HEK293 (cell line): ENCODE results near the gene SPDL1.

Experiments used
- CTCF ChIA-PET: fragments of 350-600 bp; formaldehyde crosslinking; extraction: SDS; loops from one replicate; lab custom pipeline; 2021; ENCODE audit warnings: antibody characterized with exemption; lab: Yijun Ruan, JAX
- POLR2A ChIA-PET: fragments of 300-600 bp; formaldehyde crosslinking; extraction: SDS; loops from one replicate; lab custom pipeline; 2020; ENCODE audit warnings: antibody characterized with exemption, inconsistent platforms; lab: Yijun Ruan, JAX
- H3K27ac ChIP-seq: fragments of 200-500 bp; sonication (Bioruptor generic); 2 replicates; pipeline ENCODE4 v1.5.1; 2014; ENCODE audit warnings: low read depth, low read length, control low read depth, inconsistent platforms; ENCODE audit errors: extremely low read depth
- H3K36me3 ChIP-seq, 2 experiments: fragments of 200-500 bp in 1 of 2; sonication (Bioruptor generic) in 1 of 2; 1 replicate in 1 of 2; 2 replicates in 1 of 2; pipeline ENCODE4 v1.5.1; 2014 to 2017; ENCODE audit warnings: inconsistent platforms in 2 of 2, low read length in 2 of 2; ENCODE audit not compliant: control insufficient read depth in 2 of 2, insufficient read depth in 1 of 2
- H3K4me1 ChIP-seq: fragments of 200-500 bp; sonication (Bioruptor generic); 2 replicates; pipeline ENCODE4 v1.5.1; 2014; ENCODE audit warnings: mild to moderate bottlenecking, low read length, inconsistent platforms; ENCODE audit not compliant: control insufficient read depth, insufficient read depth
- H3K4me3 ChIP-seq: 2 replicates; pipeline ENCODE4 v1.5.1; 2011; ENCODE audit warnings: low read depth, mild to moderate bottlenecking, control low read depth, low read length, moderate library complexity
- H3K9me3 ChIP-seq: fragments of 200-500 bp; sonication (Bioruptor generic); 2 replicates; pipeline ENCODE4 v1.5.1; 2014; ENCODE audit warnings: low read depth, low read length, inconsistent platforms; ENCODE audit not compliant: control insufficient read depth, insufficient read depth
- EGR2 ChIP-seq: fragments of 450-650 bp; formaldehyde crosslinking; IDR thresholded peaks from 2 replicates; pipeline ENCODE4 v1.5.1; 2016; ENCODE audit warnings: low read depth, missing biosample characterization, missing genetic modification characterization
- GLI2 ChIP-seq: fragments of 450-650 bp; formaldehyde crosslinking; IDR thresholded peaks from 2 replicates; pipeline ENCODE4; 2017; ENCODE audit warnings: missing biosample characterization, missing genetic modification characterization, low read depth, borderline replicate concordance
- GLIS1 ChIP-seq: fragments of 450-650 bp; formaldehyde crosslinking; IDR thresholded peaks from 2 replicates; pipeline ENCODE4 v1.5.1; 2016; ENCODE audit warnings: missing biosample characterization, missing genetic modification characterization
- MYNN ChIP-seq: fragments of 450-650 bp; formaldehyde crosslinking; IDR thresholded peaks from 2 replicates; pipeline ENCODE4 v1.5.1; 2016; ENCODE audit warnings: missing biosample characterization, missing genetic modification characterization, borderline replicate concordance
- SETDB1 ChIP-seq: IDR thresholded peaks from one replicate; pipeline ENCODE4 v1.6.1; 2017; ENCODE audit warnings: mild to moderate bottlenecking, low read length, moderate library complexity, mixed read lengths; ENCODE audit not compliant: insufficient read length
- TSHZ1 ChIP-seq: fragments of 450-650 bp; formaldehyde crosslinking; IDR thresholded peaks from 2 replicates; pipeline ENCODE4 v1.5.1; 2016; ENCODE audit warnings: missing biosample characterization, missing genetic modification characterization, borderline replicate concordance
- ZBTB7A ChIP-seq: fragments of 450-650 bp; formaldehyde crosslinking; IDR thresholded peaks from 2 replicates; pipeline ENCODE4 v1.5.1; 2016; ENCODE audit warnings: low read depth, missing biosample characterization, missing genetic modification characterization
- ZBTB8A ChIP-seq: fragments of 450-650 bp; formaldehyde crosslinking; IDR thresholded peaks from 2 replicates; pipeline ENCODE4 v1.5.1; 2016; ENCODE audit warnings: missing biosample characterization, missing genetic modification characterization
- ZIC2 ChIP-seq: fragments of 450-650 bp; formaldehyde crosslinking; IDR thresholded peaks from 2 replicates; pipeline ENCODE4 v1.5.1; 2016; ENCODE audit warnings: missing biosample characterization, missing genetic modification characterization
- ZNF133 ChIP-seq: fragments of 450-650 bp; formaldehyde crosslinking; IDR thresholded peaks from 2 replicates; pipeline ENCODE4 v1.5.1; 2016; ENCODE audit warnings: missing biosample characterization, missing genetic modification characterization
- ZNF214 ChIP-seq: fragments of 450-650 bp; formaldehyde crosslinking; IDR thresholded peaks from 2 replicates; pipeline ENCODE4 v1.5.1; 2017; ENCODE audit warnings: missing biosample characterization, mild to moderate bottlenecking, missing genetic modification characterization, borderline replicate concordance
- ZNF350 ChIP-seq: fragments of 450-650 bp; formaldehyde crosslinking; IDR thresholded peaks from 2 replicates; pipeline ENCODE4 v1.5.0; 2017; ENCODE audit warnings: missing biosample characterization, mild to moderate bottlenecking, missing genetic modification characterization
- ZNF354C ChIP-seq: fragments of 450-650 bp; formaldehyde crosslinking; IDR thresholded peaks from 2 replicates; pipeline ENCODE4 v1.5.1; 2016; ENCODE audit warnings: missing biosample characterization, missing genetic modification characterization, low read depth, borderline replicate concordance
- ZNF362 ChIP-seq: fragments of 450-650 bp; formaldehyde crosslinking; IDR thresholded peaks from 2 replicates; pipeline ENCODE4 v1.5.1; 2016; ENCODE audit warnings: missing biosample characterization, missing genetic modification characterization
- ZNF473 ChIP-seq: fragments of 450-650 bp; formaldehyde crosslinking; IDR thresholded peaks from 2 replicates; pipeline ENCODE4 v1.5.1; 2017; ENCODE audit warnings: missing biosample characterization, missing genetic modification characterization
- ZNF48 ChIP-seq: fragments of 450-650 bp; formaldehyde crosslinking; IDR thresholded peaks from 2 replicates; pipeline ENCODE4 v1.5.1; 2016; ENCODE audit warnings: missing biosample characterization, missing genetic modification characterization
- ZNF600 ChIP-seq: fragments of 450-650 bp; formaldehyde crosslinking; IDR thresholded peaks from 2 replicates; pipeline ENCODE4 v1.5.1; 2016; ENCODE audit warnings: missing biosample characterization, missing genetic modification characterization
- ZNF658 ChIP-seq: fragments of 450-650 bp; formaldehyde crosslinking; IDR thresholded peaks from 2 replicates; pipeline ENCODE4; 2016; ENCODE audit warnings: missing biosample characterization, missing genetic modification characterization
- ZNF664 ChIP-seq: fragments of 450-650 bp; formaldehyde crosslinking; IDR thresholded peaks from 2 replicates; pipeline ENCODE4 v1.5.1; 2016; ENCODE audit warnings: missing biosample characterization, missing genetic modification characterization
- ZNF76 ChIP-seq: fragments of 450-650 bp; formaldehyde crosslinking; IDR thresholded peaks from 2 replicates; pipeline ENCODE4; 2016; ENCODE audit warnings: low read depth, missing biosample characterization, missing genetic modification characterization, borderline replicate concordance
- ZNF792 ChIP-seq: fragments of 450-650 bp; formaldehyde crosslinking; IDR thresholded peaks from 2 replicates; pipeline ENCODE4 v1.5.1; 2016; ENCODE audit warnings: missing biosample characterization, missing genetic modification characterization
- TF ChIP-seq, protein P1 (sequence below): fragments of 450-650 bp; formaldehyde crosslinking; IDR thresholded peaks from 2 replicates; pipeline ENCODE4 v1.5.1; 2016; ENCODE audit warnings: missing biosample characterization, missing genetic modification characterization
- TF ChIP-seq, protein P2 (sequence below): fragments of 450-650 bp; formaldehyde crosslinking; IDR thresholded peaks from 2 replicates; pipeline ENCODE4 v1.5.1; 2017; ENCODE audit warnings: missing biosample characterization, missing genetic modification characterization
- TF ChIP-seq, protein P3 (sequence below): fragments of 450-650 bp; formaldehyde crosslinking; IDR thresholded peaks from 2 replicates; pipeline ENCODE4 v1.5.1; 2016; ENCODE audit warnings: missing biosample characterization, missing genetic modification characterization

SPDL1 gene

DNA sequence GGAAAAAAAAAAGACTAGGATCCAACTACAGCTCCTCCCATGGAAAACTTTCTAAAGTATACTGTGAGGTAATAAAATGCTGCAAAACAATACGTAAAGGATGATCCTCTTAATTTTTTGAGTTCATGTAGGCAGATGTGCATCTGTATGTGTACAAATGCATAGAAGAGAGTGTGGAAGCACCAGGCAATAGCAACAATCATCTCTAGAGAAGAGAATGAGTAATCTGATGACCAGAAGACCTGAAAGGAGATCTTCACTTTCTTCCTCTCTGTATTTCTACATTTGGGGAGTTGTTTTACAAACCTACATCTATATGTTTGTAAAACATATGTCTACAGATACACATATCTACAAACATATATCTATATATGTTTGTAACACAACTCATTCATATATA, 29.3 kb upstream of the SPDL1 start (continued):
- TF ChIP-seq, protein P1, sequence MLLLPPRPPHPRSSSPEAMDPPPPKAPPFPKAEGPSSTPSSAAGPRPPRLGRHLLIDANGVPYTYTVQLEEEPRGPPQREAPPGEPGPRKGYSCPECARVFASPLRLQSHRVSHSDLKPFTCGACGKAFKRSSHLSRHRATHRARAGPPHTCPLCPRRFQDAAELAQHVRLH (tag by site-specific recombination), result no peak
- TF ChIP-seq ZNF48 (no peak), ZNF350 (tag by site-specific recombination) (no peak), ZNF600 (tag by site-specific recombination) (no peak)

DNA sequence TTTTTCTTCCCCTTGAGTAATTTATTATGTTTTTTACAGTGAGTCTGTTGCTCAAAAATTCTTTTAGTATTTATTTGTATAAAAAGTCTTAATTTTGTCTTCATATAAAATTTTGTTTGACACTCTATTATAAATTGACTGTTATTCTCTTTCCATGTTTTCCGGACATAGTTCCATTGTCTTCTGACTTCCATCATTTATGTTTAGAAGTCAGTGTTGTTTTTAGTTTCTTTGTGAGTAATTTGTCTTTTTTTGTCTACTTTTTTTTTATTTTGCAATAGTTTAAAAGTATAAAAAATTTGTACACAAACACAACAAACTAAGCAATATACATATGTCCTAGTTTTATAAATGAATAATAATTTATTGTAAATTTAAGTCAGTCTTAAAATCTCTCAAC, 25.7 kb upstream of the SPDL1 start:
- Histone ChIP-seq H3K4me1 (peaks cover 9% of the 10 kb centered on the region), H3K27ac (no peak overlapping the region), H3K36me3 (no peaks in the 10 kb centered on the region)
- POLR2A ChIA-PET, result no interaction called here
- TF ChIP-seq SETDB1, result peak; percentile 80
- no peak for TF ChIP-seq TSHZ1
- TF ChIP-seq, all 188 proteins: peak for 1
- H3K4me3 ChIP-seq, result no peak overlapping the region
- no peaks in the 10 kb centered on the region; the same call in 1 of the 2 replicates for H3K9me3 ChIP-seq
- CTCF ChIA-PET, result interaction anchor here (0.8 kb wide), 1 partner anchor 566 kb away, joined by 3 read pairs; no protein-coding TSS in a partner anchor

- CTCF ChIA-PET, result interaction anchor here (0.5 to 1.9 kb wide), 3 partner anchors 16 to 415 kb away, joined by 3 to 5 read pairs (median 3); no protein-coding TSS in a partner anchor
- TF ChIP-seq ZNF214 (tag by site-specific recombination) (no peak), ZNF658 (tag by site-specific recombination) (no peak), ZBTB7A (tag by site-specific recombination) (no peak), GLI2 (tag by site-specific recombination) (no peak), ZBTB8A (tag by site-specific recombination) (0 out of 2 replicates have a peak, but pooled peaks have one; percentile 11)
- TF ChIP-seq, protein P2, sequence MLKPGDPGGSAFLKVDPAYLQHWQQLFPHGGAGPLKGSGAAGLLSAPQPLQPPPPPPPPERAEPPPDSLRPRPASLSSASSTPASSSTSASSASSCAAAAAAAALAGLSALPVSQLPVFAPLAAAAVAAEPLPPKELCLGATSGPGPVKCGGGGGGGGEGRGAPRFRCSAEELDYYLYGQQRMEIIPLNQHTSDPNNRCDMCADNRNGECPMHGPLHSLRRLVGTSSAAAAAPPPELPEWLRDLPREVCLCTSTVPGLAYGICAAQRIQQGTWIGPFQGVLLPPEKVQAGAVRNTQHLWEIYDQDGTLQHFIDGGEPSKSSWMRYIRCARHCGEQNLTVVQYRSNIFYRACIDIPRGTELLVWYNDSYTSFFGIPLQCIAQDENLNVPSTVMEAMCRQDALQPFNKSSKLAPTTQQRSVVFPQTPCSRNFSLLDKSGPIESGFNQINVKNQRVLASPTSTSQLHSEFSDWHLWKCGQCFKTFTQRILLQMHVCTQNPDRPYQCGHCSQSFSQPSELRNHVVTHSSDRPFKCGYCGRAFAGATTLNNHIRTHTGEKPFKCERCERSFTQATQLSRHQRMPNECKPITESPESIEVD (tag by site-specific recombination), result peak; percentile 75
- Histone ChIP-seq H3K27ac (no peak overlapping the region), H3K4me3 (no peak overlapping the region), H3K4me1 (peaks cover 9% of the 10 kb centered on the region), H3K9me3 (no peaks in the 10 kb centered on the region; the same call in 1 of the 2 replicates), H3K36me3 (no peaks in the 10 kb centered on the region)
- POLR2A ChIA-PET, result no interaction called here
Observed at GRCh38 chr5:169561893-169562292, 21.7 kb upstream of the SPDL1 start.

- Histone ChIP-seq H3K9me3 (no peaks in the 10 kb centered on the region), H3K36me3 (no peaks in the 10 kb centered on the region), H3K4me1 (peaks cover 9% of the 10 kb centered on the region), H3K4me3 (no peak overlapping the region), H3K27ac (no peak overlapping the region)
- ChIA-PET CTCF (interaction anchor here (1.9 kb wide), 1 partner anchor 18 kb away, joined by 5 read pairs; no protein-coding TSS in a partner anchor), POLR2A (no interaction called here)
- TF ChIP-seq EGR2 (no peak), ZNF664 (tag by site-specific recombination) (no peak), ZNF362 (tag by site-specific recombination) (no peak), ZNF76 (no peak), MYNN (tag by site-specific recombination) (no peak), ZNF473 (tag by site-specific recombination) (no peak), ZIC2 (tag by site-specific recombination) (no peak), ZNF133 (no peak), ZNF792 (tag by site-specific recombination) (no peak), ZNF354C (tag by site-specific recombination) (no peak), GLIS1 (tag by site-specific recombination) (no peak)
- TF ChIP-seq, protein P3, sequence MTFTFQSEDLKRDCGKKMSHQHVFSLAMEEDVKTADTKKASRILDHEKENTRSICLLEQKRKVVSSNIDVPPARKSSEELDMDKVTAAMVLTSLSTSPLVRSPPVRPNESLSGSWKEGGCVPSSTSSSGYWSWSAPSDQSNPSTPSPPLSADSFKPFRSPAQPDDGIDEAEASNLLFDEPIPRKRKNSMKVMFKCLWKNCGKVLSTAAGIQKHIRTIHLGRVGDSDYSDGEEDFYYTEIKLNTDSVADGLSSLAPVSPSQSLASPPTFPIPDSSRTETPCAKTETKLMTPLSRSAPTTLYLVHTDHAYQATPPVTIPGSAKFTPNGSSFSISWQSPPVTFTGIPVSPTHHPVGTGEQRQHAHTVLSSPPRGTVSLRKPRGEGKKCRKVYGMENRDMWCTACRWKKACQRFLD (tag by site-specific recombination), result no peak
Observed at GRCh38 chr5:169563369-169563768, 20.2 kb upstream of the SPDL1 start.
